GM15510 (cell line): ENCODE measurements around the gene PHKB.

ENCODE experiments used
- POLR2A ChIP-seq: IDR thresholded peaks from 3 replicates; pipeline ENCODE4 v1.6.1; 2011; ENCODE audit warnings: borderline replicate concordance; ENCODE audit not compliant: insufficient read length; ENCODE audit errors: extremely low read depth

The PHKB gene

GRCh38 chr16:47627721-47628120, 166.6 kb downstream of the PHKB start:
- TF ChIP-seq POLR2A: no peak

GRCh38 chr16:47631131-47631530, 170.0 kb downstream of the PHKB start:
- no peak for TF ChIP-seq POLR2A

- no peak for TF ChIP-seq POLR2A
Observed at GRCh38 chr16:47634126-47634525, 173.0 kb downstream of the PHKB start.

GRCh38 chr16:47634727-47635126, 173.6 kb downstream of the PHKB start:
- no peak for TF ChIP-seq POLR2A

GRCh38 chr16:47636501-47637099, 175.5 kb downstream of the PHKB start:
- no peak for TF ChIP-seq POLR2A

GRCh38 chr16:47638175-47638574, 177.0 kb downstream of the PHKB start:
- TF ChIP-seq POLR2A: no peak

- no peak for TF ChIP-seq POLR2A
Observed at GRCh38 chr16:47640661-47641060, 179.5 kb downstream of the PHKB start.

- no peak for TF ChIP-seq POLR2A
Observed at GRCh38 chr16:47643323-47644000, 182.3 kb downstream of the PHKB start.

- TF ChIP-seq POLR2A: no peak
Observed at GRCh38 chr16:47644166-47644565, 183.0 kb downstream of the PHKB start.

- no peak for TF ChIP-seq POLR2A
Observed at GRCh38 chr16:47644661-47645060, 183.5 kb downstream of the PHKB start.

- TF ChIP-seq POLR2A: no peak
Observed at GRCh38 chr16:47646914-47647313, 185.8 kb downstream of the PHKB start.

- TF ChIP-seq POLR2A: no peak
Observed at GRCh38 chr16:47657032-47657431, 195.9 kb downstream of the PHKB start.

GRCh38 chr16:47657977-47658376, 196.8 kb downstream of the PHKB start:
- TF ChIP-seq POLR2A: no peak

GRCh38 chr16:47660540-47660939, 199.4 kb downstream of the PHKB start:
- TF ChIP-seq POLR2A: no peak

- no peak for TF ChIP-seq POLR2A
Observed at GRCh38 chr16:47664653-47665325, 203.7 kb downstream of the PHKB start.

GRCh38 chr16:47666434-47666833, 205.3 kb downstream of the PHKB start:
- TF ChIP-seq POLR2A: no peak

GRCh38 chr16:47667956-47668355, 206.8 kb downstream of the PHKB start:
- no peak for TF ChIP-seq POLR2A

GRCh38 chr16:47672475-47672874, 211.3 kb downstream of the PHKB start:
- TF ChIP-seq POLR2A: no peak
